ENCODE data around the gene RRAS2.
"Not testable (repeated sequence)": the region's sequence is repeated elsewhere in the genome, so short reads cannot be mapped to it uniquely, and the experiment has no call there.

Gene RRAS2

DNA sequence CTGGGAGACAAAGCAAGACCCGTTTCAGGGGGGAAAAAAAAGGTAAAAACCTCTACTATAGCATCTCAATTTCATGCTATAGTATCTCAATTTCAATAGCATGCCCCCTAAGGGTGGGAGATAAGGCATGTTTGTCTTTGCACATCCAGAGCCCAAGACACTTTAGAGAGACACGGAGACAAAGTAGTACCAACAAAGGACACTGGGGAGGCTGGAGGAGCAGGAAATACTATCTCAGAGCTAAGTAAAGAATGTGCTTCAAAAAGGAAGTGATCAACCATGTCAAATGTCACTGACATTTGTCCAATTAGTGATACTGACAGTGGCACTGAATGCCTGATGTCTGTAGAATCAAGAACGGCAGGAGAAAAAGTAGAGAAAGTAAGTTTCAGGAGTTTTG lies 68.6 kb downstream of the RRAS2 start:
- no peaks in the 10 kb centered on the region for H3K27me3 ChIP-seq
- no peak overlapping the region for H3K27ac ChIP-seq
- H3K36me3 ChIP-seq, result peaks cover 0 to 43% (median 22%) of the 10 kb centered on the region in 11 experiments; a peak in 13 of 22 replicates
- H3K9ac ChIP-seq, result no peak overlapping the region
- H3K4me2 ChIP-seq, result peak overlapping the region in 6 of 11 experiments; percentile 2 to 44 (median 20); a peak in 5 of 22 replicates
- H3K4me3 ChIP-seq, result no peak overlapping the region
- TF ChIP-seq Cebpa-rat (IDR thresholded peaks at IDR 0.05), result no peak
- no peaks in the 10 kb centered on the region for H3K9me3 ChIP-seq (replicated peaks in 1 of 11)
- H4K20me1 ChIP-seq, result no peaks in the 10 kb centered on the region
- H3K4me1 ChIP-seq, result peaks cover 9 to 56% (median 19%) of the 10 kb centered on the region in 10 experiments; a peak in 19 of 20 replicates

DNA sequence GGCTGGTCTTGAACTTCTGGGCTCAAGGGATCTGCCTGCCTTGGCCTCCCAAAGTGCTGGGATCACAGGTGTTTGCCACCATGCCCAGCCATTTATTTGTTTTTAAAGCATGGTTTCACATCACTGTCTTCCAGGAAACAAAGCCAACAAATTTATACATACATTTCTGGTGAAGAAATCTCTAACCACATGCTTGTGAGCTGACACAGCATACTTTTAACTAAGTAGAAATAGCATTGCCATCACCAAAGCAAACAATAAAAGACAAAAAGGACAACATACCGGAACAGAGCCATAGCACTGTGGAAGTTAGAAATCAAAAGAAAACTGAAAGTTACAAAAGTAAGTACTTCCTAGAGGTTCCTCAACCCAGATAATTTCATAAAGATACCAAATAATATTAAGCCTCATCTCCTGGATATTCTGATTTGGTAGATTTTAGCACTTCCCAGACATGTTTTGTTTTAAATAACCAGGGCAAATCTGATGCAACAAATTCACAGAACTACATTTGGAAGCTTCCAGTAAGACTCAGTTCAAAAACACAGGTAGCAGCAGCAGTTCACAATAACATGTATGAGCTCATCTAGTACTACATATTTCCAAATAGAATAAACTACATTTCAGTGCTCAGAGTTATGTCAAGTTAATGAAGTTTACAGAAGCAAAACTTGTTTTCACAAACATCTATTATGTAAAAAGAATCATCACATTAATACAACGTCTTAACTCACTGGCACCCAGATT lies 70.6 kb downstream of the RRAS2 start:
- TF ChIP-seq Cebpa-rat (IDR thresholded peaks at IDR 0.05), result no peak
- Histone ChIP-seq H3K9me3 (replicated peaks in 1 of 11) (no peaks in the 10 kb centered on the region), H3K27me3 (no peaks in the 10 kb centered on the region), H3K4me2 (peak overlapping the region; percentile 7 to 90 (median 42); a peak in 18 of 22 replicates), H3K27ac (peak overlapping the region in 10 of 11 experiments; percentile 14 to 93 (median 57); a peak in 15 of 22 replicates), H3K36me3 (peaks cover 0 to 36% (median 13%) of the 10 kb centered on the region in 11 experiments; a peak in 13 of 22 replicates), H3K4me3 (peak overlapping the region in 2 of 10 experiments; percentile 1 to 12; a peak in 2 of 20 replicates), H4K20me1 (no peaks in the 10 kb centered on the region), H3K4me1 (peaks cover 9 to 42% (median 19%) of the 10 kb centered on the region in 10 experiments; a peak in 19 of 20 replicates), H3K9ac (peak overlapping the region in 4 of 11 experiments; percentile 22 to 77 (median 60); a peak in 6 of 22 replicates)

DNA sequence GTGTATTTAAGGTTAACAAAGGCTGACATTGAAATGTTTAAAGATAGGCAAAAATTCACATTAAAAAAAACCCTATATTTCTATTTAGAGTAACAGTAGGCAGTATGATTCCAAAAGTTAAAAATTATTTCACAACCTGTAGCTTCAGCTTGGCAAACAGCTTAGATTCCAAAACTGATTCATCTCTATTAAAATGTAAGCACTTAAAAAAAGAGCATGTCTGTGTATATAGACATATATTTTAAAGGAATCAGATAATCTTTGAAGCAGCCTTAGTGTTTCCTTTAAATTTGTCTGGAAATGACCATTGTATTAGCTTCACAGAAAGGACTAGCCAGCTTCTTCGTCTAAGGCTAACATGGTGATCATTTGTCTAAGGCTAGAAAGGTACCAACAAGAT lies 80.1 kb downstream of the RRAS2 start:
- not testable (repeated sequence) for H3K9ac ChIP-seq; H3K4me2 ChIP-seq; H3K9me3 ChIP-seq (replicated peaks in 1 of 11); H4K20me1 ChIP-seq; H3K27ac ChIP-seq; H3K27me3 ChIP-seq; H3K4me3 ChIP-seq
- Histone ChIP-seq H3K4me1 (peaks cover 0 to 16% (median 0%) of the 10 kb centered on the region in 10 experiments; a peak in 3 of 20 replicates), H3K36me3 (peaks cover 0 to 22% (median 7%) of the 10 kb centered on the region in 11 experiments; a peak in 8 of 22 replicates)

DNA sequence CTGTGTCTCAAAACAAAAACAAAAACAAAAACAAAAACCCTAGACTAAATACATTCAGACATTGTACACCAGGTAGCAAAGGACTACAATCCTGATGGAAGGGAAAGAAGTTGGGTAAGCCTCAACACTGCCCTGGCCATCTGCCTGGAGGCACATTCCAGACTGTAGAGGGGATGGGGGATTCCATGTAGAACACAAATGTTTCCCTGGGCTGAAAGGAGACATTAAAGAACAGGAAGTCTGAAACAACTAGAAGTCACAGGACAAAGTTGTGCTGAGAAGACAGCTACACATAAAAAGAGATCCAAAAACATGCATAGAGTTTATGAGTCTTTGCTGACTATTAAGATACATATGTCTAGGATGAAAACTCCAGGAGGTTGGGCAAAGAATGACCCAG lies 83.9 kb downstream of the RRAS2 start:
- H3K27me3 ChIP-seq, result no peaks in the 10 kb centered on the region
- H3K9ac ChIP-seq, result no peak overlapping the region
- no peak overlapping the region for H3K4me3 ChIP-seq
- no peak for TF ChIP-seq Cebpa-rat (IDR thresholded peaks at IDR 0.05)
- H3K4me2 ChIP-seq, result peak overlapping the region in 2 of 11 experiments; percentile 36 to 58; a peak in 4 of 22 replicates
- peaks cover 0 to 19% (median 7%) of the 10 kb centered on the region in 11 experiments; a peak in 10 of 22 replicates for H3K36me3 ChIP-seq
- H3K27ac ChIP-seq, result peak overlapping the region in 1 of 11 experiments; percentile 9; a peak in 1 of 22 replicates
- peaks cover 0 to 14% (median 7%) of the 10 kb centered on the region in 11 experiments; a peak in 7 of 22 replicates for H3K9me3 ChIP-seq (replicated peaks in 1 of 11)
- H3K4me1 ChIP-seq, result peaks cover 23 to 52% (median 26%) of the 10 kb centered on the region in 10 experiments
- no peaks in the 10 kb centered on the region for H4K20me1 ChIP-seq

DNA sequence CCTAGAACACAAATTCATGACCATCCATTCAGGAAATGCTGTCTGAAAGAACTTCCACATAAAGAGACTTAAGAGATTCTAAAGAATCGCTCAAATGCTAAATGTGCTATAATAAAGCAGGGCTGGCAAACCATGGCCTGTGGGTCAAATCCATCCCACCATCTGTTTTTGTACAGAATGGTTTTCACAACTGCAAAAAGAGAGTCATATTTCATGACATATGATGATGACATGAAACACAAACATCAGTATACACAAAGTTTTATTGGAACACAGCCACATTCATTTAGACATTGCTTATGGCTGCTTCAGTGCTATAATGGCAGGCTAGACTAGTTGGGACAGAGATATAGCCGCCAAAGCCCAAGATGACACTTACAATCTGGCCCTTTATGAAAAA lies 85.1 kb downstream of the RRAS2 start:
- Histone ChIP-seq H3K27ac (no peak overlapping the region), H3K4me2 (no peak overlapping the region), H3K4me1 (peaks cover 27 to 55% (median 33%) of the 10 kb centered on the region in 10 experiments), H3K9ac (no peak overlapping the region), H3K4me3 (no peak overlapping the region), H3K9me3 (replicated peaks in 1 of 11) (peaks cover 0 to 14% (median 7%) of the 10 kb centered on the region in 11 experiments; a peak in 7 of 22 replicates), H3K27me3 (no peaks in the 10 kb centered on the region), H4K20me1 (no peaks in the 10 kb centered on the region), H3K36me3 (peaks cover 0 to 15% (median 5%) of the 10 kb centered on the region in 11 experiments; a peak in 6 of 22 replicates)
- no peak for TF ChIP-seq Cebpa-rat (IDR thresholded peaks at IDR 0.05)

DNA sequence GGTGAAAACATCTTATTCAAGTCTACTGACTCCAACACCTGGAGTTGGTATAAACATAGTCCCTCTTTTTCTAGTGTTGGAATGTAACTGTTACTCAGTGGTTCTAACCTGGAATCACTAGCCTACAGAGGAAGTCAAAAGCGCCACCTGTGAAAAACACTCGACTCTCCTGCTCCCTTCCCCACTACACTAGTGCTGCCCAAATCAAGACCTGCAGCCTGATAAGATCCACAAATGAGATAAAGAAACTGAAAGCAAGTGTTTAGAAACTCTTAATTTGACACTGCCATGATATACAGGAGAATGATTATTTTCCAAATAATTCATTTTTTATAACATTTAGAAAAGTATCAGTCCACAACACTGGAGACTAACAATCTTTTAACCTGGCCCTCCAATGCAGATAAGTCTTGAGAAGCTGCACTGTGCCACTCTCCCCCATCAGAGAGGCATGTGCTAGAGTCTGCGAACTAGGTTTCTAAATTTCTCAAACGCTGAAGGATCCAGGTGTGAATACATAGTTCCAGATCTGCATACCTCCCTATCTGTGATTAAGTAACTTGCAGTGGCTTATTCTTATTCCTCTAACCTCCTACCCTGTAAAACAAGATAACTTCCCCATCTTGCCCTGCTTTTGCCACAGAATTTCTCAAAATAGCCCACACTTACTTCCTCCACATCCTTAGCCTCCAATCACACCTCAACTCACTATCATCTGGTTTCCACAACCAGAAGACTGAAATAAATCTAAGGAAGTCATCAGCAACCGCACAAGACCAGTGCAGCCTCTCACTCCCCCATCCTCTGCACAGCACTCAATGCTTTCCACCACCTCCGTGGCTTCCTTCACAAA lies 88.1 kb downstream of the RRAS2 start:
- peaks cover 0 to 18% (median 7%) of the 10 kb centered on the region in 11 experiments; a peak in 7 of 22 replicates for H3K9me3 ChIP-seq (replicated peaks in 1 of 11)
- peak overlapping the region; percentile 66 to 90 (median 79) for H3K4me2 ChIP-seq
- H3K4me1 ChIP-seq, result peaks cover 27 to 51% (median 33%) of the 10 kb centered on the region in 10 experiments
- peaks cover 0 to 10% (median 5%) of the 10 kb centered on the region in 11 experiments; a peak in 6 of 22 replicates for H3K36me3 ChIP-seq
- peak overlapping the region in 7 of 11 experiments; percentile 17 to 58 (median 45); a peak in 12 of 22 replicates for H3K9ac ChIP-seq
- H4K20me1 ChIP-seq, result no peaks in the 10 kb centered on the region
- H3K4me3 ChIP-seq, result peak overlapping the region in 2 of 10 experiments; percentile 12 to 16; a peak in 2 of 20 replicates
- peak in 4 of 11 experiments; percentile 25 to 66 (median 44); a peak in 6 of 22 replicates for TF ChIP-seq Cebpa-rat (IDR thresholded peaks at IDR 0.05)
- no peaks in the 10 kb centered on the region for H3K27me3 ChIP-seq
- H3K27ac ChIP-seq, result peak overlapping the region in 10 of 11 experiments; percentile 38 to 77 (median 65); a peak in 19 of 22 replicates

DNA sequence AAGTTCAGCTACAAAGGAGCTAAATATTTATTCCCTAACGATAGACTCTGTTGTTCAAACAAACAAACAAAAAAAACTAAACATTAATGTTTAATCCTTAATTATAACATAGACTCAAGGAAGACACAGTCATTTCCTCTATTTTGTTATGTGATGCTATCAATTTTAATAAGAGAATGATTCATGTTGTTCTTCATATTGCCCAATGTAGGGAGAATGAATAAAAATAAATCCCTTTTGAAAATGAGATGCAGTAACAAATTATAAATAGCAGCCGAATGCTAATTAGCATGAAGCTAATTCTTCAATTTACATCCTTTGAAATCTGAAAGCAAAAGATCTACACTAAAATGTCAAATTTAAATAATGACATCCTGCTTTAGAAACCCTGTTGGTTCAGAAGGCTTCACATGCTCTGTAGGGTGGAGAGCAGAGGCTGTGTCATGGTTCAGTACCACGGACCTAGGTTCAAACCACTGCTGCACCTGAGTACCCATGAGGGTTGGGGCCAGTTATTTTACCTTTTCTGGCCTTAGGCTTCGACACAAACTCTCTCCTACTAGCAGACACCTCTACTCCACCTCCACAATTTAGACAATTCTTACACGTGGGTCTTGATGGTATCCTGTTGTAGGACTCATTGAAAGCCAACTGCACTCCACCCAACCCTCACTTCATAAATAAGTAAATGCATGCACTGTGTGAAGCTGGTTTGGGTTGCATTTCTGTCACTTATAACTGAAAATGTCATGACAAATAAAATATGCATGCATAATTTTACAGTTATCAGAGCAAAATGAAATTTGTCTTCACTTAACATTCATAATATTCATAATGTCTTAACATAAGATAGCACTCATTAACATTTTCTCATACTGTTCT lies 89.0 kb downstream of the RRAS2 start:
- Histone ChIP-seq H4K20me1 (no peaks in the 10 kb centered on the region), H3K36me3 (peaks cover 0 to 10% (median 5%) of the 10 kb centered on the region in 11 experiments; a peak in 6 of 22 replicates), H3K9ac (no peak overlapping the region), H3K4me3 (no peak overlapping the region), H3K4me2 (peak overlapping the region in 10 of 11 experiments; percentile 57 to 90 (median 74); a peak in 19 of 22 replicates), H3K9me3 (replicated peaks in 1 of 11) (peaks cover 0 to 17% (median 4%) of the 10 kb centered on the region in 11 experiments; a peak in 7 of 22 replicates), H3K4me1 (peaks cover 27 to 41% (median 33%) of the 10 kb centered on the region in 10 experiments), H3K27me3 (no peaks in the 10 kb centered on the region), H3K27ac (peak overlapping the region in 7 of 11 experiments; percentile 21 to 73 (median 54); a peak in 12 of 22 replicates)
- no peak for TF ChIP-seq Cebpa-rat (IDR thresholded peaks at IDR 0.05)
